Thoracic aorta (tissue), 2 donors: ENCODE results near the gene CADPS. TPM values are rescaled to one million over a fixed set of nuclear protein-coding genes. Genes with fewer than 3 reads are reported as not detected.
A peak's percentile ranks its signal among the peaks of the same experiment; 100 is the strongest.

Experiments used
- ATAC-seq: fragments of 150-250 bp; one replicate; pipeline ENCODE4 v1.8.0; 2017; ENCODE audit warnings: low read depth; ENCODE audit not compliant: insufficient number of reproducible peaks, low FRiP score
- DNase-seq: peaks from one replicate; pipeline ENCODE4 v3.0.0-alpha.2; 2020; ENCODE audit warnings: low spot score
- H3K27ac ChIP-seq, 2 donors: fragments of 200-600 bp; sonication (generic); 1 replicate in 1 of 2; 2 replicates in 1 of 2; pipeline ENCODE4 v1.5.1; 2016; ENCODE audit warnings: mild to moderate bottlenecking in 2 of 2, moderate library complexity in 2 of 2
- H3K27me3 ChIP-seq: fragments of 200-600 bp; sonication (generic); replicated peaks from 2 replicates; pipeline ENCODE4 v1.6.0; 2016; ENCODE audit warnings: mild to moderate bottlenecking; ENCODE audit not compliant: insufficient read depth
- H3K36me3 ChIP-seq: fragments of 200-600 bp; sonication (generic); one replicate; pipeline ENCODE4 v1.5.1; 2016
- H3K4me1 ChIP-seq, 2 donors: fragments of 200-600 bp; sonication (generic); 1 replicate in 1 of 2; 2 replicates in 1 of 2; pipeline versions ENCODE4 v1.5.1 to v1.6.0; 2016; ENCODE audit warnings: low read depth in 2 of 2, mild to moderate bottlenecking in 1 of 2; ENCODE audit not compliant: control insufficient read depth in 1 of 2
- H3K4me3 ChIP-seq: fragments of 200-600 bp; sonication (generic); 2 replicates; pipeline ENCODE4 v1.5.1; 2016; ENCODE audit warnings: mild to moderate bottlenecking
- H3K9me3 ChIP-seq: fragments of 200-600 bp; sonication (generic); 2 replicates; pipeline ENCODE4 v1.5.1; 2016
- total RNA-seq, 2 donors: library from RNA; depleted of rRNA; stranded (reverse); fragments of >200 nt; gene quantifications; one replicate each; pipeline versions ENCODE4 v1.1.0 to v1.2.3, GENCODE V29; 2016
- TF ChIP-seq, protein P1 (sequence below): fragments of 200-600 bp; sonication (generic); IDR thresholded peaks from one replicate; pipeline ENCODE4 v1.5.1; 2019; ENCODE audit warnings: antibody characterized with exemption

The CADPS gene
- 1 to 10 TPM in 1 of 2 donors, under 1 TPM in 1; 0.14 to 7.2 TPM for total RNA-seq

DNA sequence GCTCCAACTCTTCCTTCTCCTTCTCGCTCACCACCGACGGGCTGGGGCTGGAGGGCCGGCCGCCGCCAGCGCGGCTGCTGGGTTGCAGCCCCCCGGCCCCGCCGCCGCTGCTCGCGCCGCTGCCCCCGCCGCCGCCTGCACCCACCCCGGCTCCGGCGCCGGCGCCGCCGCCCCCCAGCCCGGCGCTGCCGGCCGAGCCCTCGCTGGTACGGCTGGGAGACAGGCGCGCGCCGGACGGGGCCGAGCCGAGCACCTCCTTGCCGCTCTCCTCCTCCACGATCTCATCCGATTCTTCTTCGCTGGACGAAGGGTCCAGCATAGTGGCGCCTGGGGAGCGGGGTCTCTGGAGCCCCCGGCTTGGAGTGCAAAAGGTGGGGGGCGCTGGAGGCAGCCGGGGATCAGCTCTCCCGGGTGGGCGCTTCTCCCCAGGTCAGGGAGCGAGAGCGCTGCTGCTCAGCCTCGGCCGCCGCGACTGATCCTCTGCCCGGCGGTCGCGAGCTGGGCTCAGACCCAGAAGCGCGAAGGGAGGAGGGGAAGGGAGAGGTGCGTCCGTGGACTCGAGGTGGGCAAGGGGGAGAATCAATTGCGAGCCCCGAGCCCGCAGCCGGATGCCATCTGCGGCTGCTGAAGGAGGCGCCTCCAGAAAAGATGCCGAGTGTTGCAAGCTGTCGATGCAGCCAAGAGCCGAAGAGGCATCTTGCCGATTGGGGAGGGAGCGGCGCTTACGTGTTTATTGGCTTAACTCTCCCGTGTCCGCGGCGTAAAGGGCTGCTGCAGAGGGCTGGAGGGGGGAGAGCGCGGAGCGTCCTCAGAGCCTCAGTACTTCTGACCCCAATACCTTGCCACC, at the start of gene CADPS:
Gene CADPS (minus strand): TSS at position 706 of the 847 bp plus-strand sequence. CDS start 387 bp downstream, at position 319.
- Histone ChIP-seq H3K27ac (no peak within 1 kb of the TSS), H3K4me1 (peaks cover 2 to 14% of the 10 kb centered on the region in 2 donors), H3K27me3 (peaks cover 10% of the 10 kb centered on the region), H3K36me3 (no peaks in the 10 kb centered on the region), H3K4me3 (peak within 1 kb of the TSS; percentile 64), H3K9me3 (no peaks in the 10 kb centered on the region)
- ATAC-seq (no peak), DNase-seq (no peak)
- TF ChIP-seq, protein P1, sequence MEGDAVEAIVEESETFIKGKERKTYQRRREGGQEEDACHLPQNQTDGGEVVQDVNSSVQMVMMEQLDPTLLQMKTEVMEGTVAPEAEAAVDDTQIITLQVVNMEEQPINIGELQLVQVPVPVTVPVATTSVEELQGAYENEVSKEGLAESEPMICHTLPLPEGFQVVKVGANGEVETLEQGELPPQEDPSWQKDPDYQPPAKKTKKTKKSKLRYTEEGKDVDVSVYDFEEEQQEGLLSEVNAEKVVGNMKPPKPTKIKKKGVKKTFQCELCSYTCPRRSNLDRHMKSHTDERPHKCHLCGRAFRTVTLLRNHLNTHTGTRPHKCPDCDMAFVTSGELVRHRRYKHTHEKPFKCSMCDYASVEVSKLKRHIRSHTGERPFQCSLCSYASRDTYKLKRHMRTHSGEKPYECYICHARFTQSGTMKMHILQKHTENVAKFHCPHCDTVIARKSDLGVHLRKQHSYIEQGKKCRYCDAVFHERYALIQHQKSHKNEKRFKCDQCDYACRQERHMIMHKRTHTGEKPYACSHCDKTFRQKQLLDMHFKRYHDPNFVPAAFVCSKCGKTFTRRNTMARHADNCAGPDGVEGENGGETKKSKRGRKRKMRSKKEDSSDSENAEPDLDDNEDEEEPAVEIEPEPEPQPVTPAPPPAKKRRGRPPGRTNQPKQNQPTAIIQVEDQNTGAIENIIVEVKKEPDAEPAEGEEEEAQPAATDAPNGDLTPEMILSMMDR, result no peak

DNA sequence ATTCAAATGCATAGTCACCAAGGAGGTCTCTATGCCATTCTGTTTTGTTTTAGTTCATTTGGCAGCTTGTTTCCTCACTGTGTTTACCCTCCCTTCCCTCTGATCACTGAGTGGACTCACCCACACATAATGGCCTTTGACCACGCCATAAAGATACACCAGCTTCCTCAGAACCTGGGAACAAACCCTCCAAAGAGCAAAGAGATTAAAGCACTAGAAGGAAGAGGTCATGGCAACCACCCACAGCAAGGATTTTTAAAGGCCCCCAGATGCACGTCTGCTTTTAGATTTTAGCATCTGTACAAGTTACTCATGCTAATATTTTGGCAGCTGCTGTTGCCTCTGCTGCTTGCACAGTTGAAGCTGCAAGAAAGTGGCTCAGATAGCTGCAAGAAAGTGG, 47.9 kb upstream of the CADPS start:
- TF ChIP-seq, protein P1, result no peak
- Histone ChIP-seq H3K27ac (no peak overlapping the region), H3K36me3 (no peaks in the 10 kb centered on the region), H3K9me3 (no peaks in the 10 kb centered on the region), H3K4me1 (no peaks in the 10 kb centered on the region), H3K4me3 (no peak overlapping the region), H3K27me3 (no peaks in the 10 kb centered on the region)
- ATAC-seq (no peak), DNase-seq (no peak)

DNA sequence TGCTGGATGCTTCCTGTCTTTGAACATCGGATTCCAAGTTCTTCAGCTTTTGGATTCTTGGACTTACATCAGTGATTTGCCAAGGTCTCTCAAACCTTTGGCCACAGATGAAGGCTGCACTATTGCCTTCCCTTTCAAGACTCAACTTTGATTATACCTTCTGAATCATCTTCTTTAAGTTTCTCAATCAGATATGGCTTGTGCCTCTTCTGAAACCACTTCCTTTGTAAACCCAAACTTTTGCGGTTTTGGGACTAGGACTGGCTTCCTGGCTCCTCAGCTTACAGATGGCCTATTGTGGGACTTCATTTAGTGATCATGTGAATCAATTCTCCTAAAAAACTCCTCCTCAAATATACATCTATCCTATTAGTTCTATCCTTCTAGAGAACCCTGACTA, 47.1 kb upstream of the CADPS start:
- Histone ChIP-seq H3K27me3 (no peaks in the 10 kb centered on the region), H3K4me1 (no peaks in the 10 kb centered on the region), H3K27ac (no peak overlapping the region), H3K36me3 (no peaks in the 10 kb centered on the region), H3K9me3 (no peaks in the 10 kb centered on the region), H3K4me3 (no peak overlapping the region)
- ATAC-seq, result no peak
- TF ChIP-seq, protein P1, result no peak
- DNase-seq, result no peak

DNA sequence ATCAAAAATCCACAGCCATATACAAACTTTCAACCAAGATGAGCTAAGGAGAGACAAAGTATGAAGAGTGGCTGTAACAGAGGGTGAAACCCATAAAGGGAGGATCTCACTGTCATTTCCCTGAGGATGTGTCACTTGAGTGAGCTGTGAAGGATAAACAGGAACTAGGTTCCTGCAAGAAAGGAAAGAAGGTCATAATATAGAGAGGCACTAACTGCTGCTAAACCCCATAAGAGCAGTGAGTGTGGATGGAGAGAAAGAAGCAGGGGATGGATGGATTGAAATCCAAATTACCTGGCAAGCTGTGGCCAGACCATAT, 45.2 kb upstream of the CADPS start:
- Histone ChIP-seq H3K9me3 (no peaks in the 10 kb centered on the region), H3K27ac (no peak overlapping the region), H3K36me3 (no peaks in the 10 kb centered on the region), H3K4me1 (no peaks in the 10 kb centered on the region), H3K27me3 (no peaks in the 10 kb centered on the region), H3K4me3 (no peak overlapping the region)
- ATAC-seq (no peak), DNase-seq (no peak)
- TF ChIP-seq, protein P1, result no peak

DNA sequence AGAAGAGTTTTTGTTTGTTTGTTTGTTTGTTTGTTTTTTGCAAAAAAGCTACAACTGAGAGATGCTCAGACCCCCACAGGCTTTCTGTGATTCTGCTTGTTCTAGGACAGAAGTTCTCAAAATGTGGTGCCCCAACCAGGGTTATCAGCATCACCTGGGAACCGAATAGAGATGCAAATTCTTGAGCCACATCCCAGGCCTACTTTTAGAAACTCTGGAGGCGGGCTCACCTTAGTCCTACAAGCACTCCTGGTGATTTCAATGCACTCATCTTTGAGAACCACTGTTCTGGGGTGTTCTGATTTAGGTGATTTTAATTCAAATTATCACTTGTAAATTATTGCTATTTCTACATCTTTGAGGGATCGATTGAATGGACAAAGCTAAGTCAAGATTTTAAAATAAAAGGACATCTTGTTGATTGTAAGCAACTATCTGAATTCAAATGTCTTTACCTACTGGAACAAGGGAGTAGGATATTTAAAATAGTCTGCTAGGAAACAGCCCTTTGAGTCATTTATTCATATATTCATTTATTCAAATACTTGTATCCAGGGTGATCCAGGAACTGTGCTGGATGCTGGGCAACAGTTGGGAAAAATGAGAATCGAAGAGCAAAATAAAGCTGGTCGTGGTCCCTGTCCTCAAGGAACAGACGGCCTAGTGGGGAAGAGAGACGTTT, 44.7 kb upstream of the CADPS start:
- Histone ChIP-seq H3K27me3 (no peaks in the 10 kb centered on the region), H3K9me3 (no peaks in the 10 kb centered on the region), H3K4me3 (no peak overlapping the region), H3K36me3 (no peaks in the 10 kb centered on the region), H3K27ac (no peak overlapping the region), H3K4me1 (no peaks in the 10 kb centered on the region)
- DNase-seq, result no peak
- TF ChIP-seq, protein P1, result no peak
- no peak for ATAC-seq
